PFSK-1 (cell line): Measurements from ENCODE around the gene SAMD4A.

Experiments
- FOXP2 ChIP-seq: optimal IDR thresholded peaks from 2 replicates; pipeline ENCODE3; 2011; ENCODE audit warnings: borderline replicate concordance, control low read depth, inconsistent platforms; ENCODE audit not compliant: insufficient read depth; ENCODE audit errors: extremely low read length, extremely low read depth
- POLR2AphosphoS5 ChIP-seq: IDR thresholded peaks from 2 replicates; pipeline ENCODE4 v1.6.1; 2012; ENCODE audit warnings: low read depth, mild to moderate bottlenecking, control low read depth, low read length, moderate library complexity
- SIN3A ChIP-seq: IDR thresholded peaks from 2 replicates; pipeline ENCODE4 v1.6.1; 2012; ENCODE audit warnings: mild to moderate bottlenecking, low read length, moderate library complexity, borderline replicate concordance; ENCODE audit not compliant: insufficient read depth
- TAF1 ChIP-seq: IDR thresholded peaks from 2 replicates; pipeline ENCODE4 v1.6.1; 2012; ENCODE audit warnings: low read length, control low read depth, borderline replicate concordance; ENCODE audit not compliant: insufficient read depth
- TF ChIP-seq, protein P1 (sequence below), 2 experiments: IDR thresholded peaks; 2 replicates each; pipeline versions ENCODE4 v1.6.1 to v1.8.0; 2011 to 2012; ENCODE audit warnings: low read depth in 2 of 2, low read length in 2 of 2, control low read depth in 1 of 2, inconsistent platforms in 1 of 2, mild to moderate bottlenecking in 1 of 2, moderate library complexity in 1 of 2; ENCODE audit not compliant: insufficient read depth in 1 of 2

SAMD4A gene

GRCh38 chr14:54550514-54550913 lies 16.4 kb upstream of the SAMD4A start:
- TF ChIP-seq, protein P1, sequence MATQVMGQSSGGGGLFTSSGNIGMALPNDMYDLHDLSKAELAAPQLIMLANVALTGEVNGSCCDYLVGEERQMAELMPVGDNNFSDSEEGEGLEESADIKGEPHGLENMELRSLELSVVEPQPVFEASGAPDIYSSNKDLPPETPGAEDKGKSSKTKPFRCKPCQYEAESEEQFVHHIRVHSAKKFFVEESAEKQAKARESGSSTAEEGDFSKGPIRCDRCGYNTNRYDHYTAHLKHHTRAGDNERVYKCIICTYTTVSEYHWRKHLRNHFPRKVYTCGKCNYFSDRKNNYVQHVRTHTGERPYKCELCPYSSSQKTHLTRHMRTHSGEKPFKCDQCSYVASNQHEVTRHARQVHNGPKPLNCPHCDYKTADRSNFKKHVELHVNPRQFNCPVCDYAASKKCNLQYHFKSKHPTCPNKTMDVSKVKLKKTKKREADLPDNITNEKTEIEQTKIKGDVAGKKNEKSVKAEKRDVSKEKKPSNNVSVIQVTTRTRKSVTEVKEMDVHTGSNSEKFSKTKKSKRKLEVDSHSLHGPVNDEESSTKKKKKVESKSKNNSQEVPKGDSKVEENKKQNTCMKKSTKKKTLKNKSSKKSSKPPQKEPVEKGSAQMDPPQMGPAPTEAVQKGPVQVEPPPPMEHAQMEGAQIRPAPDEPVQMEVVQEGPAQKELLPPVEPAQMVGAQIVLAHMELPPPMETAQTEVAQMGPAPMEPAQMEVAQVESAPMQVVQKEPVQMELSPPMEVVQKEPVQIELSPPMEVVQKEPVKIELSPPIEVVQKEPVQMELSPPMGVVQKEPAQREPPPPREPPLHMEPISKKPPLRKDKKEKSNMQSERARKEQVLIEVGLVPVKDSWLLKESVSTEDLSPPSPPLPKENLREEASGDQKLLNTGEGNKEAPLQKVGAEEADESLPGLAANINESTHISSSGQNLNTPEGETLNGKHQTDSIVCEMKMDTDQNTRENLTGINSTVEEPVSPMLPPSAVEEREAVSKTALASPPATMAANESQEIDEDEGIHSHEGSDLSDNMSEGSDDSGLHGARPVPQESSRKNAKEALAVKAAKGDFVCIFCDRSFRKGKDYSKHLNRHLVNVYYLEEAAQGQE (IDR thresholded peaks at IDR 0.05; ENCODE audit: insufficient read depth in 1 of 2, low read depth in 2 of 2, low read length in 2 of 2) = no peak
- TF ChIP-seq FOXP2 = no peak
- no peak for TF ChIP-seq POLR2AphosphoS5
- no peak for TF ChIP-seq TAF1

GRCh38 chr14:54554401-54554800 lies 12.5 kb upstream of the SAMD4A start:
- no peak for TF ChIP-seq SIN3A

- TF ChIP-seq SIN3A (no peak), POLR2AphosphoS5 (no peak), FOXP2 (no peak), TAF1 (no peak)
Measured at GRCh38 chr14:54555651-54556050, 11.3 kb upstream of the SAMD4A start.

DNA sequence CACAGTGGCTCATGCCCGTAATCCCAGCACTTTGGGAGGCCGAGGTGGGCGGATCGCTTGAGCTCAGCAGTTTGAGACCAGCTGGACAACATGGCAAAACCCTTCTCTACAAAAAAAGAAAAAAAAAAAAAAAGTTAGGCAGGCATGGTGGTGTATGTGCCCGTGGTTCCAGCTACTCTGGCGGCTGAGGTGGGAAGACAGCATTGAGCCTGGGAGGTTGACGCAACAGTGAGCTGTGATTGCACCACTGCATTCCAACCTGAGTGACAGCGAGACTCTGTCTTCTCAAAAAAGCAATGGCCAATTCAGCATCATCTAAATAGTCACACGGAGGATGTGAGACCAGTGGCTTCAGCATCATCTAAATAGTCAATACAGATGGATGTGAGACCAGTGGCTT lies 10.4 kb upstream of the SAMD4A start:
- TF ChIP-seq TAF1 (no peak), POLR2AphosphoS5 (no peak), SIN3A (no peak), FOXP2 (no peak)
- TF ChIP-seq, protein P1 (IDR thresholded peaks at IDR 0.05; ENCODE audit: insufficient read depth in 1 of 2, low read depth in 2 of 2, low read length in 2 of 2) = no peak

GRCh38 chr14:54562334-54562733 lies 4.6 kb upstream of the SAMD4A start:
- TF ChIP-seq, protein P1 (IDR thresholded peaks at IDR 0.05; ENCODE audit: insufficient read depth in 1 of 2, low read depth in 2 of 2, low read length in 2 of 2) = no peak
- TF ChIP-seq POLR2AphosphoS5 (no peak), TAF1 (no peak), SIN3A (no peak), FOXP2 (no peak)

DNA sequence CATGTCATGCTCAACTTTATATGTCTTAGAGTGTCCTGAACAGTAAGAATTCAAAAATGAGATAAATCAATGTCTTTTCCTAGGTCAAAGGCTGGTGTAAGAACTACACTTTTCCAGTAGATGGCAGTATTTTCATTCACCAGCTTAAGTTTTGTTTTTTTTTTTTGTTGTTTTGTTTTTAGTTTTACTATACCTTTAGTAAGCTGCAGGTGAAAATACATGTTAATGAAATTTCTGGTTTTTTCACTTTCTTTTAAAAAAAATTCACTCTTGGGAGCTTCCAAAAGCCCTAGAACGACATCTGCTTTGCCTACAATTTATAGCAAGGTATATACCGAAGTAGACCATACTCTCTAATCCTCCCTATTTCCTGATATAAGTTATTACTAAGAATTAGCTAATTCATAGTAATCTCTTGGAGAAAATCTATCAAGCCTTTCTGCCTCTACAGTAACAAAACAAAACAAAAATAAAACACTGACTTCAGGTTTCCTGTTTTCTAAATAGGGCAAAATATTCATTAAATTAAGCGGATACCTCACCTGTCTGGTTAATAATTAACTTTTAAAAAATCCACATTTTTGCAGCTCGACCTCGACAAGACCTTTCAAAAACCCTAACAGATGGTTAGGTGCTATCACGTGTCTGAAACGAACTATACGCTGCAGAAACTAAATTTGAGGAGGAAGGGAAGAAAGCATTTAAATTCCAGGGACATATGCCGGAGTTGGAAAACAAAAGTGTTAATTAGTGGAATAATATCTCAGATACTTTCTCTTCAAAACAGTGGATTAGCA lies 2.7 kb upstream of the SAMD4A start:
- no peak for TF ChIP-seq SIN3A
- no peak for TF ChIP-seq POLR2AphosphoS5
- TF ChIP-seq TAF1 = no peak
- TF ChIP-seq, protein P1 (IDR thresholded peaks at IDR 0.05; ENCODE audit: insufficient read depth in 1 of 2, low read depth in 2 of 2, low read length in 2 of 2) = no peak
- TF ChIP-seq FOXP2 = no peak
